Left lung (tissue), 10 donors: Measurements from ENCODE around the gene RASGRF1. TPM values are rescaled to one million over a fixed set of nuclear protein-coding genes. Genes with fewer than 3 reads are reported as not detected.

Source experiments
- ATAC-seq: fragments of 200-7000 bp; cut with Tn5 transposase; one replicate; pipeline ENCODE4 v1.9.1; 2020; ENCODE audit warnings: moderate library complexity
- DNase-seq, 4 donors: peaks; one replicate each; pipeline ENCODE4 v3.0.0-alpha.2; 2013 to 2020
- H3K27ac ChIP-seq, 2 donors: fragments of 200-600 bp; sonication (generic) in 1 of 2; one replicate each; pipeline versions ENCODE4 v1.5.0 to v1.8.0; 2020 to 2021
- H3K27me3 ChIP-seq, 2 donors: fragments of 200-600 bp; sonication (generic) in 1 of 2; one replicate each; pipeline versions ENCODE4 v1.5.0 to v1.8.0; 2020 to 2021
- H3K36me3 ChIP-seq, 2 donors: fragments of 200-600 bp; sonication (generic) in 1 of 2; one replicate each; pipeline versions ENCODE4 v1.5.0 to v1.8.0; 2020 to 2021
- H3K4me1 ChIP-seq, 2 donors: fragments of 200-600 bp; one replicate each; pipeline ENCODE4 v1.8.0; 2021
- H3K4me3 ChIP-seq, 2 donors: fragments of 200-600 bp; sonication (generic) in 1 of 2; one replicate each; pipeline versions ENCODE4 v1.5.0 to v1.8.0; 2020 to 2021; ENCODE audit warnings: mild to moderate bottlenecking in 1 of 2
- H3K9me3 ChIP-seq, 2 donors: fragments of 200-600 bp; sonication (generic) in 1 of 2; one replicate each; pipeline versions ENCODE4 v1.5.0 to v1.8.0; 2020 to 2021
- CTCF ChIP-seq, 2 donors: fragments of 200-600 bp; sonication (generic) in 1 of 2; IDR thresholded peaks; one replicate each; pipeline versions ENCODE4 v1.5.0 to v1.8.0; 2021; ENCODE audit warnings: antibody characterized with exemption in 2 of 2
- intact Hi-C, 2 donors: fragments of 100-400 bp; cut with DNase I; formaldehyde crosslinking; loops; one replicate each; pipeline versions ENCODE4 v1.11.2 to v1.14.2; 2022
- polyA plus RNA-seq, 6 donors: library from polyadenylated mRNA; unstranded; fragments of 120-200 nt; gene quantifications; one replicate each; pipeline ENCODE4 v1.2.1, GENCODE V29; 2013; ENCODE audit not compliant: insufficient read length in 6 of 6
- total RNA-seq, 2 donors: library from RNA; stranded (reverse); fragmentation: NEBNext Ultra II Directional; extraction: Animal tissue kit (Norgen Biotek cat#: 25700); gene quantifications; one replicate each; pipeline ENCODE4 v1.2.1, GENCODE V29; 2021
- donor health status: DM: no; HTN: yes; CAD: no.
- donor health status: DM: no; HTN: no; CAD: no.

The RASGRF1 gene
- total and polyA plus RNA-seq, 8 donors: 5.9 to 63.2 (median 26.0) TPM

GRCh38 chr15:79086814-79087213 is 3.8 kb downstream of the RASGRF1 start:
- Histone ChIP-seq H3K27ac (no peak overlapping the region), H3K4me3 (no peak overlapping the region), H3K9me3 (no peaks in the 10 kb centered on the region), H3K36me3 (no peaks in the 10 kb centered on the region), H3K27me3 (peaks cover 34 to 73% of the 10 kb centered on the region in 2 donors), H3K4me1 (peaks cover 14 to 20% of the 10 kb centered on the region in 2 donors)
- no peak for TF ChIP-seq CTCF (IDR thresholded peaks at IDR 0.05)
- no peak for ATAC-seq
- no peak for DNase-seq
- intact Hi-C loops: no loop called here

GRCh38 chr15:79084308-79084968 is 6.1 kb downstream of the RASGRF1 start:
- TF ChIP-seq CTCF (IDR thresholded peaks at IDR 0.05): no peak
- no peak for ATAC-seq
- no peaks in the 10 kb centered on the region for H3K9me3 ChIP-seq
- no peaks in the 10 kb centered on the region for H3K36me3 ChIP-seq
- peaks cover 12 to 51% of the 10 kb centered on the region in 2 donors for H3K27me3 ChIP-seq
- H3K4me1 ChIP-seq: no peaks in the 10 kb centered on the region
- intact Hi-C loops: no loop called here
- no peak overlapping the region for H3K4me3 ChIP-seq
- no peak overlapping the region for H3K27ac ChIP-seq
- no peak for DNase-seq

- DNase-seq (no peak), ATAC-seq (no peak)
- Histone ChIP-seq H3K4me3 (no peak overlapping the region), H3K9me3 (no peaks in the 10 kb centered on the region), H3K36me3 (no peaks in the 10 kb centered on the region), H3K4me1 (no peaks in the 10 kb centered on the region), H3K27ac (no peak overlapping the region), H3K27me3 (peaks cover 0 to 38% of the 10 kb centered on the region in 2 donors)
- no peak for TF ChIP-seq CTCF (IDR thresholded peaks at IDR 0.05)
- intact Hi-C loops: no loop called here
Measured at GRCh38 chr15:79083154-79083553, 7.4 kb downstream of the RASGRF1 start.

- Histone ChIP-seq H3K4me3 (no peak overlapping the region), H3K27ac (no peak overlapping the region), H3K9me3 (no peaks in the 10 kb centered on the region), H3K4me1 (no peaks in the 10 kb centered on the region), H3K27me3 (peaks cover 0 to 31% of the 10 kb centered on the region in 2 donors), H3K36me3 (no peaks in the 10 kb centered on the region)
- TF ChIP-seq CTCF (IDR thresholded peaks at IDR 0.05): no peak
- intact Hi-C loops: no loop called here
- no peak for DNase-seq
- ATAC-seq: no peak
Measured at GRCh38 chr15:79082363-79083070, 8.1 kb downstream of the RASGRF1 start.

- H3K4me1 ChIP-seq: no peaks in the 10 kb centered on the region
- TF ChIP-seq CTCF (IDR thresholded peaks at IDR 0.05): no peak
- H3K27me3 ChIP-seq: peaks cover 0 to 12% of the 10 kb centered on the region in 2 donors
- ATAC-seq (no peak), DNase-seq (no peak)
- H3K4me3 ChIP-seq: no peak overlapping the region
- H3K9me3 ChIP-seq: no peaks in the 10 kb centered on the region
- no peak overlapping the region for H3K27ac ChIP-seq
- intact Hi-C loops: no loop called here
- H3K36me3 ChIP-seq: no peaks in the 10 kb centered on the region
Measured at GRCh38 chr15:79078763-79079410, 11.7 kb downstream of the RASGRF1 start.
